Testis (tissue), 2 donors: Measurements from ENCODE around the gene TFAP2A.

Experiments
- CTCF ChIP-seq, 3 experiments: fragments of 450-650 bp in 2 of 3; fragments of 200-600 bp in 1 of 3; sonication (generic) in 1 of 3; IDR thresholded peaks; one replicate each; pipeline ENCODE4 v1.5.1; 2016 to 2019; ENCODE audit warnings: antibody characterized with exemption in 3 of 3, mild to moderate bottlenecking in 2 of 3, moderate library complexity in 1 of 3
- POLR2A ChIP-seq: fragments of 450-650 bp; IDR thresholded peaks from one replicate; pipeline ENCODE4 v1.6.1; 2017; ENCODE audit warnings: antibody characterized with exemption, mild to moderate bottlenecking, moderate library complexity

DNA sequence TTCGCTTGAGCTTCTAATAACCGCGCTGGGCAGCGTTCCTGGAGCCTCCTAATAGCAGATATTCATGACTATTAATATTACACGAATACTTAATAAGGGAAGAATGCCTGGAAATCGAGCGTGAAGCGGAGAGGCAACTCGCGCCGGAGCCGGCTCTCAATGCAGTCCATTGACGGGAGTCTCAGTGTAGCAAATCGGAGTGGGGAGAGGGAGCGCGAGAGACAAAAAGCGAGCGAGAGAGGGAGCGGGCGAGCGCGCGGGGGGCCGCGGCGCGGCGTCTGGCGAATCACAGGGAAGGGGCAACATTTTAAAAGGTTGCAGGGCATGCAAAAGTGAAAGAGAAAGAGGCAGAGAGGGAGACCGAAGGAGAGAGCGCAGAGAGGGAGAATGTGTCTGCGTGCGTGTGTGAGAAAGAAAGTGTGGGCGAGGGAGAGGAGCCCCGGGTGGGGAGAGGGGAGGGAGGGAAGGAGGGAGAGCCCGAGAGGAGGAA is 2.9 kb downstream of the TFAP2A start:
- TF ChIP-seq CTCF (IDR thresholded peaks at IDR 0.05) = no peak
- TF ChIP-seq POLR2A = no peak
